ENCODE data around the gene CAPN11.

DNA sequence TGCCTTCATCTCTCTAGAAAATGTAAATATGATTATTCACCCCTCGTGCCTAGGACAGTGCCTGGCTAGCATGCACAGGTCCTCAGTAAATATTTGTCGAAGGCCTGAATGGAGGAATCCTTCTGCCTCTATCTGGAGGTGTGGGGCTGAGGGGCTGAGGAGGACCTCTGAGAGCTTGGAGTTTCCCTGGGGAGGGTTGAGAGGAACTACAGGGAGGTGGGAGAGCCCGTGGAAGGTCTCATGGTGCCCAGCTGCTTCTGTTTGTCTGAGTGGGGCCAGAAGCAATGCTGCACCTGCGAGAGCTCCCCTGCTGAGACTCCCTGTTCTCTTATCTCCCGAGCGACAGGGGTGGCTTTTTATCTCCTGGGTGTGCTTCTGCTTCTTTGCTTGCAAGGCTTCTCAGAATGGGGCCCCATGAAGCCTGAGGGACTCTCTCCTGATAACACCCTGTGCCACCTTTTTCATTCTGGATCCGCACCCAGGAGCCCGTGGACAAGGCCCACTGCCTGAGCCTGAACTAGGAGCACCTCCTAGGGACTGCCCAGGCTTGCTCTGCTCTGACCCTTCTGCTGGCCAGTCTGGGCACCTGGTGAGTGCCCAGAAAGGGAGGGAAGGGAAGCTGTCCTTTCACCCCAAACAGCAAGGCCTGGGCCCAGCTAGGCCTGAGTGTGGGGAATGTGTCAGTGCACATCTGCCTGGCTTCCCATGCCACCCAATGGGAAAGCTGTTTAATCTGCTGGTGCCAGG lies 67.1 kb downstream of the CAPN11 start:
- TF ChIP-seq, protein P1, sequence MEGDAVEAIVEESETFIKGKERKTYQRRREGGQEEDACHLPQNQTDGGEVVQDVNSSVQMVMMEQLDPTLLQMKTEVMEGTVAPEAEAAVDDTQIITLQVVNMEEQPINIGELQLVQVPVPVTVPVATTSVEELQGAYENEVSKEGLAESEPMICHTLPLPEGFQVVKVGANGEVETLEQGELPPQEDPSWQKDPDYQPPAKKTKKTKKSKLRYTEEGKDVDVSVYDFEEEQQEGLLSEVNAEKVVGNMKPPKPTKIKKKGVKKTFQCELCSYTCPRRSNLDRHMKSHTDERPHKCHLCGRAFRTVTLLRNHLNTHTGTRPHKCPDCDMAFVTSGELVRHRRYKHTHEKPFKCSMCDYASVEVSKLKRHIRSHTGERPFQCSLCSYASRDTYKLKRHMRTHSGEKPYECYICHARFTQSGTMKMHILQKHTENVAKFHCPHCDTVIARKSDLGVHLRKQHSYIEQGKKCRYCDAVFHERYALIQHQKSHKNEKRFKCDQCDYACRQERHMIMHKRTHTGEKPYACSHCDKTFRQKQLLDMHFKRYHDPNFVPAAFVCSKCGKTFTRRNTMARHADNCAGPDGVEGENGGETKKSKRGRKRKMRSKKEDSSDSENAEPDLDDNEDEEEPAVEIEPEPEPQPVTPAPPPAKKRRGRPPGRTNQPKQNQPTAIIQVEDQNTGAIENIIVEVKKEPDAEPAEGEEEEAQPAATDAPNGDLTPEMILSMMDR (IDR thresholded peaks at IDR 0.05) = no peak
- TF ChIP-seq POLR2AphosphoS5 (IDR thresholded peaks at IDR 0.05; ENCODE audit: insufficient read depth in 1 of 2, low read depth in 1 of 2) = no peak

Data from vagina (tissue), 2 donors.